ENCODE results near the gene DUSP16.

- TF ChIP-seq, protein P1, sequence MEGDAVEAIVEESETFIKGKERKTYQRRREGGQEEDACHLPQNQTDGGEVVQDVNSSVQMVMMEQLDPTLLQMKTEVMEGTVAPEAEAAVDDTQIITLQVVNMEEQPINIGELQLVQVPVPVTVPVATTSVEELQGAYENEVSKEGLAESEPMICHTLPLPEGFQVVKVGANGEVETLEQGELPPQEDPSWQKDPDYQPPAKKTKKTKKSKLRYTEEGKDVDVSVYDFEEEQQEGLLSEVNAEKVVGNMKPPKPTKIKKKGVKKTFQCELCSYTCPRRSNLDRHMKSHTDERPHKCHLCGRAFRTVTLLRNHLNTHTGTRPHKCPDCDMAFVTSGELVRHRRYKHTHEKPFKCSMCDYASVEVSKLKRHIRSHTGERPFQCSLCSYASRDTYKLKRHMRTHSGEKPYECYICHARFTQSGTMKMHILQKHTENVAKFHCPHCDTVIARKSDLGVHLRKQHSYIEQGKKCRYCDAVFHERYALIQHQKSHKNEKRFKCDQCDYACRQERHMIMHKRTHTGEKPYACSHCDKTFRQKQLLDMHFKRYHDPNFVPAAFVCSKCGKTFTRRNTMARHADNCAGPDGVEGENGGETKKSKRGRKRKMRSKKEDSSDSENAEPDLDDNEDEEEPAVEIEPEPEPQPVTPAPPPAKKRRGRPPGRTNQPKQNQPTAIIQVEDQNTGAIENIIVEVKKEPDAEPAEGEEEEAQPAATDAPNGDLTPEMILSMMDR (IDR thresholded peaks at IDR 0.05): no peak
- TF ChIP-seq IRF2 (CRISPR knock-in tag; IDR thresholded peaks at IDR 0.05; ENCODE audit: borderline replicate concordance, low read depth) (no peak), ZNF512 (CRISPR knock-in tag; IDR thresholded peaks at IDR 0.05; ENCODE audit: borderline replicate concordance) (no peak), TP53 (CRISPR knock-in tag; IDR thresholded peaks at IDR 0.05) (no peak)
- TF ChIP-seq, protein P2, sequence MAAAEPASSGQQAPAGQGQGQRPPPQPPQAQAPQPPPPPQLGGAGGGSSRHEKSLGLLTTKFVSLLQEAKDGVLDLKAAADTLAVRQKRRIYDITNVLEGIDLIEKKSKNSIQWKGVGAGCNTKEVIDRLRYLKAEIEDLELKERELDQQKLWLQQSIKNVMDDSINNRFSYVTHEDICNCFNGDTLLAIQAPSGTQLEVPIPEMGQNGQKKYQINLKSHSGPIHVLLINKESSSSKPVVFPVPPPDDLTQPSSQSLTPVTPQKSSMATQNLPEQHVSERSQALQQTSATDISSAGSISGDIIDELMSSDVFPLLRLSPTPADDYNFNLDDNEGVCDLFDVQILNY (CRISPR knock-in tag; IDR thresholded peaks at IDR 0.05): no peak
- TF ChIP-seq, protein P3, sequence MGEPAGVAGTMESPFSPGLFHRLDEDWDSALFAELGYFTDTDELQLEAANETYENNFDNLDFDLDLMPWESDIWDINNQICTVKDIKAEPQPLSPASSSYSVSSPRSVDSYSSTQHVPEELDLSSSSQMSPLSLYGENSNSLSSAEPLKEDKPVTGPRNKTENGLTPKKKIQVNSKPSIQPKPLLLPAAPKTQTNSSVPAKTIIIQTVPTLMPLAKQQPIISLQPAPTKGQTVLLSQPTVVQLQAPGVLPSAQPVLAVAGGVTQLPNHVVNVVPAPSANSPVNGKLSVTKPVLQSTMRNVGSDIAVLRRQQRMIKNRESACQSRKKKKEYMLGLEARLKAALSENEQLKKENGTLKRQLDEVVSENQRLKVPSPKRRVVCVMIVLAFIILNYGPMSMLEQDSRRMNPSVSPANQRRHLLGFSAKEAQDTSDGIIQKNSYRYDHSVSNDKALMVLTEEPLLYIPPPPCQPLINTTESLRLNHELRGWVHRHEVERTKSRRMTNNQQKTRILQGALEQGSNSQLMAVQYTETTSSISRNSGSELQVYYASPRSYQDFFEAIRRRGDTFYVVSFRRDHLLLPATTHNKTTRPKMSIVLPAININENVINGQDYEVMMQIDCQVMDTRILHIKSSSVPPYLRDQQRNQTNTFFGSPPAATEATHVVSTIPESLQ (CRISPR knock-in tag; IDR thresholded peaks at IDR 0.05): no peak
- TF ChIP-seq, protein P4, sequence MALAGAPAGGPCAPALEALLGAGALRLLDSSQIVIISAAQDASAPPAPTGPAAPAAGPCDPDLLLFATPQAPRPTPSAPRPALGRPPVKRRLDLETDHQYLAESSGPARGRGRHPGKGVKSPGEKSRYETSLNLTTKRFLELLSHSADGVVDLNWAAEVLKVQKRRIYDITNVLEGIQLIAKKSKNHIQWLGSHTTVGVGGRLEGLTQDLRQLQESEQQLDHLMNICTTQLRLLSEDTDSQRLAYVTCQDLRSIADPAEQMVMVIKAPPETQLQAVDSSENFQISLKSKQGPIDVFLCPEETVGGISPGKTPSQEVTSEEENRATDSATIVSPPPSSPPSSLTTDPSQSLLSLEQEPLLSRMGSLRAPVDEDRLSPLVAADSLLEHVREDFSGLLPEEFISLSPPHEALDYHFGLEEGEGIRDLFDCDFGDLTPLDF (CRISPR knock-in tag; IDR thresholded peaks at IDR 0.05): no peak
- TF ChIP-seq, protein P5, sequence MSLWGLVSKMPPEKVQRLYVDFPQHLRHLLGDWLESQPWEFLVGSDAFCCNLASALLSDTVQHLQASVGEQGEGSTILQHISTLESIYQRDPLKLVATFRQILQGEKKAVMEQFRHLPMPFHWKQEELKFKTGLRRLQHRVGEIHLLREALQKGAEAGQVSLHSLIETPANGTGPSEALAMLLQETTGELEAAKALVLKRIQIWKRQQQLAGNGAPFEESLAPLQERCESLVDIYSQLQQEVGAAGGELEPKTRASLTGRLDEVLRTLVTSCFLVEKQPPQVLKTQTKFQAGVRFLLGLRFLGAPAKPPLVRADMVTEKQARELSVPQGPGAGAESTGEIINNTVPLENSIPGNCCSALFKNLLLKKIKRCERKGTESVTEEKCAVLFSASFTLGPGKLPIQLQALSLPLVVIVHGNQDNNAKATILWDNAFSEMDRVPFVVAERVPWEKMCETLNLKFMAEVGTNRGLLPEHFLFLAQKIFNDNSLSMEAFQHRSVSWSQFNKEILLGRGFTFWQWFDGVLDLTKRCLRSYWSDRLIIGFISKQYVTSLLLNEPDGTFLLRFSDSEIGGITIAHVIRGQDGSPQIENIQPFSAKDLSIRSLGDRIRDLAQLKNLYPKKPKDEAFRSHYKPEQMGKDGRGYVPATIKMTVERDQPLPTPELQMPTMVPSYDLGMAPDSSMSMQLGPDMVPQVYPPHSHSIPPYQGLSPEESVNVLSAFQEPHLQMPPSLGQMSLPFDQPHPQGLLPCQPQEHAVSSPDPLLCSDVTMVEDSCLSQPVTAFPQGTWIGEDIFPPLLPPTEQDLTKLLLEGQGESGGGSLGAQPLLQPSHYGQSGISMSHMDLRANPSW (CRISPR knock-in tag; conservative IDR thresholded peaks at IDR 0.05; ENCODE audit: low read depth): no peak
Observed at GRCh38 chr12:12563290-12563928, 746 bp upstream of the DUSP16 start.

Measured in WTC11 (cell line).